Right atrium auricular region (tissue), 2 donors: ENCODE data around the gene JAK3. TPM values are rescaled to one million over a fixed set of nuclear protein-coding genes. Genes with fewer than 3 reads are reported as not detected.

Experiments used
- DNase-seq: peaks from one replicate; pipeline ENCODE4 v3.0.0-alpha.2; 2019; ENCODE audit warnings: low spot score
- H3K27ac ChIP-seq, 2 donors: fragments of 200-600 bp; sonication (generic); 1 replicate in 1 of 2; 2 replicates in 1 of 2; pipeline ENCODE4 v1.5.1; 2016 to 2019
- H3K27me3 ChIP-seq, 2 donors: fragments of 200-600 bp; sonication (generic); one replicate each; pipeline versions ENCODE4 v1.5.1 to v1.6.0; 2017 to 2019
- H3K36me3 ChIP-seq: fragments of 200-600 bp; sonication (generic); one replicate; pipeline ENCODE4 v1.5.1; 2016
- H3K4me1 ChIP-seq, 2 donors: fragments of 200-600 bp; sonication (generic); one replicate each; pipeline versions ENCODE4 v1.5.1 to v1.6.0; 2017 to 2019
- H3K4me3 ChIP-seq, 2 donors: fragments of 200-600 bp; sonication (generic); 1 replicate in 1 of 2; 2 replicates in 1 of 2; pipeline ENCODE4 v1.5.1; 2017 to 2019; ENCODE audit warnings: mild to moderate bottlenecking in 1 of 2, moderate library complexity in 1 of 2
- H3K9me3 ChIP-seq, 2 donors: fragments of 200-600 bp; sonication (generic); one replicate each; pipeline ENCODE4 v1.5.1; 2019
- total RNA-seq, 2 donors: library from RNA; depleted of rRNA; stranded (reverse); fragments of >200 nt; gene quantifications; one replicate each; pipeline ENCODE4 v1.1.0, GENCODE V29; 2016
- TF ChIP-seq, protein P1 (sequence below), 2 donors: fragments of 200-600 bp; sonication (generic); IDR thresholded peaks; one replicate each; pipeline ENCODE4 v1.5.1; 2019; ENCODE audit warnings: antibody characterized with exemption in 2 of 2

Gene JAK3
- total RNA-seq, 2 donors from 2014 or later, result 0.93 to 4.0 TPM

DNA sequence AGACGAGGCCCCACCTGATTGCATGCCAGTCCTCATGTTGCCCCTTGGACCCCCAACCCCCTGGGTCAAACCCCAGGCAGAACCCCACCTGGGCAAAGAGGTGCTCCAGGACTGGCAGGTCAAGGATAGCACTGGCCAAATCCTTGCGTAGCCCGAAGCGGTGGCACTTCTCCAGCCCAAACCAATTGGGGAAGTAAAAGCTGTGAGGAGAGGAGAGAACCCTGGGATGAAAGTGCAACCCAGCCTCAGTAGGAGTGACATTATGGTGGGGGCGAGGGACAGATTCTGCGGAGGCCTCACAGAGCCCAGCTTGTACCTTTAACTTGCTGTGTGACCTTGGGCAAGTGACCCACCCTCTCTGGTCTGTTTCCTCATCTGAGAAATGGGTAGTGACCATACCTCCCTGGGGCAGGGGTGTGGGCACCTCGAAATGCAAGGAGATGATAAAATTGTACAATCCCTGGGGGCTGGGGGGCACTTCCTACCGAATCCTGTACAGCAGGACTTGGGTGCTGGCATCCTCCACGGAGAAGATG, 4.4 kb downstream of the JAK3 start:
- H3K4me3 ChIP-seq, result no peak overlapping the region
- H3K4me1 ChIP-seq, result peaks cover 0 to 26% of the 10 kb centered on the region in 2 donors
- no peak overlapping the region for H3K27ac ChIP-seq
- no peak for DNase-seq
- H3K36me3 ChIP-seq, result no peaks in the 10 kb centered on the region
- TF ChIP-seq, protein P1, sequence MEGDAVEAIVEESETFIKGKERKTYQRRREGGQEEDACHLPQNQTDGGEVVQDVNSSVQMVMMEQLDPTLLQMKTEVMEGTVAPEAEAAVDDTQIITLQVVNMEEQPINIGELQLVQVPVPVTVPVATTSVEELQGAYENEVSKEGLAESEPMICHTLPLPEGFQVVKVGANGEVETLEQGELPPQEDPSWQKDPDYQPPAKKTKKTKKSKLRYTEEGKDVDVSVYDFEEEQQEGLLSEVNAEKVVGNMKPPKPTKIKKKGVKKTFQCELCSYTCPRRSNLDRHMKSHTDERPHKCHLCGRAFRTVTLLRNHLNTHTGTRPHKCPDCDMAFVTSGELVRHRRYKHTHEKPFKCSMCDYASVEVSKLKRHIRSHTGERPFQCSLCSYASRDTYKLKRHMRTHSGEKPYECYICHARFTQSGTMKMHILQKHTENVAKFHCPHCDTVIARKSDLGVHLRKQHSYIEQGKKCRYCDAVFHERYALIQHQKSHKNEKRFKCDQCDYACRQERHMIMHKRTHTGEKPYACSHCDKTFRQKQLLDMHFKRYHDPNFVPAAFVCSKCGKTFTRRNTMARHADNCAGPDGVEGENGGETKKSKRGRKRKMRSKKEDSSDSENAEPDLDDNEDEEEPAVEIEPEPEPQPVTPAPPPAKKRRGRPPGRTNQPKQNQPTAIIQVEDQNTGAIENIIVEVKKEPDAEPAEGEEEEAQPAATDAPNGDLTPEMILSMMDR (IDR thresholded peaks at IDR 0.05), result no peak
- H3K9me3 ChIP-seq, result no peaks in the 10 kb centered on the region
- H3K27me3 ChIP-seq, result no peaks in the 10 kb centered on the region

GRCh38 chr19:17842663-17843291, 5.0 kb downstream of the JAK3 start:
- Histone ChIP-seq H3K36me3 (no peaks in the 10 kb centered on the region), H3K4me1 (peaks cover 0 to 22% of the 10 kb centered on the region in 2 donors), H3K4me3 (peak overlapping the region in 1 of 2 donors; percentile 27), H3K27me3 (no peaks in the 10 kb centered on the region), H3K27ac (no peak overlapping the region), H3K9me3 (no peaks in the 10 kb centered on the region)
- TF ChIP-seq, protein P1 (IDR thresholded peaks at IDR 0.05), result no peak
- DNase-seq, result no peak

DNA sequence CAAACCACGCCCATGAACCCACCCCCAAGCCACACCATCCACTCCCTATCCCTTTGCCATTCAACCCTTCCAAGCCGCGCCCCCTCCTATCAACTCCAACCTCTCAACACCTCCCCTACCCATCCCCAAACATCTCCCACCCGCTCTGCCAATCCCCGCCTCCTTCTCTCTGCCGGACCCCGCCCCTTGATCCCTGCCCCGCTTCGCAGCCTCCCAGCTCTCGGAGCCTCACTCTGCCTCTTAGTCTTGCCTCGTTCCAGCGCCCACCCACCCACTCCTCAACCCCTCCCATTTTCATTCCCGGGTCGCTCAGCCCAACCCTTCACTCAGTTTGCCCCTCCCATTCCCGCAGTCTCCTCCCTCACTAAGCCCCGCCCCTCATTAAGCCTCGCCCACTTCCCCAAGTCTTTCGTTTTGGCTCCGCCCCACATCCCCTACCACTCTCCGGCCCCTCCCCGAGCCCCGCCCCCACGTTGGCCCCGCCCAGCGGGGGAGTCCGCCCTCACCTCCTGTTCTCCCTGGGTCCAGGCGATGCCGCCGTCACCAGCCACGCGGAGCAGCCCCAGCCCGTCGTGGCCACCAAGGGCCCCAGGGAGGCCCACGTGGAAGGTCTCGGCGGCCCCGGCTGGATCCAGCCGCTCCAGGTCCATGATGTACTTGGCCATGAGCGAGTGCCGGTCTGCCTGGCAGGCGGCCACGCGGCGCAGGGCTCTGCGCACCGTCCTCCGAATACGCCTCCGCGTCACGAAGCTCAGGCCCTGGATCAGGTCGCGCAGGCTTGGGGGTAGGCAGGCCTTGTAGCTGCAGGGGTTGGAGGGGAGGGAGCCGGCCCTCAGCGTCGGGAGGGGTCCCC, 5.7 kb downstream of the JAK3 start:
- H3K4me1 ChIP-seq, result peaks cover 0 to 16% of the 10 kb centered on the region in 2 donors
- no peak overlapping the region for H3K27ac ChIP-seq
- H3K36me3 ChIP-seq, result no peaks in the 10 kb centered on the region
- TF ChIP-seq, protein P1 (IDR thresholded peaks at IDR 0.05), result no peak
- H3K27me3 ChIP-seq, result no peaks in the 10 kb centered on the region
- peak; percentile 75 for DNase-seq
- peak overlapping the region; percentile 23 to 27 for H3K4me3 ChIP-seq
- no peaks in the 10 kb centered on the region for H3K9me3 ChIP-seq

GRCh38 chr19:17841371-17841809, 6.4 kb downstream of the JAK3 start:
- DNase-seq, result no peak
- Histone ChIP-seq H3K4me3 (peak overlapping the region; percentile 23 to 27), H3K27ac (no peak overlapping the region)

GRCh38 chr19:17840019-17840418, 7.8 kb downstream of the JAK3 start:
- Histone ChIP-seq H3K9me3 (no peaks in the 10 kb centered on the region), H3K4me3 (no peak overlapping the region), H3K4me1 (peaks cover 0 to 16% of the 10 kb centered on the region in 2 donors), H3K27me3 (no peaks in the 10 kb centered on the region), H3K27ac (no peak overlapping the region), H3K36me3 (no peaks in the 10 kb centered on the region)
- DNase-seq, result no peak
- TF ChIP-seq, protein P1 (IDR thresholded peaks at IDR 0.05), result no peak

More at GRCh38 chr19:17841371-17841809, 6.4 kb downstream of the JAK3 start:
- Histone ChIP-seq H3K4me1 (peaks cover 0 to 16% of the 10 kb centered on the region in 2 donors), H3K9me3 (no peaks in the 10 kb centered on the region), H3K36me3 (no peaks in the 10 kb centered on the region), H3K27me3 (no peaks in the 10 kb centered on the region)
- TF ChIP-seq, protein P1 (IDR thresholded peaks at IDR 0.05), result no peak
